ENCODE data around the gene LYRM2.

The LYRM2 gene

DNA sequence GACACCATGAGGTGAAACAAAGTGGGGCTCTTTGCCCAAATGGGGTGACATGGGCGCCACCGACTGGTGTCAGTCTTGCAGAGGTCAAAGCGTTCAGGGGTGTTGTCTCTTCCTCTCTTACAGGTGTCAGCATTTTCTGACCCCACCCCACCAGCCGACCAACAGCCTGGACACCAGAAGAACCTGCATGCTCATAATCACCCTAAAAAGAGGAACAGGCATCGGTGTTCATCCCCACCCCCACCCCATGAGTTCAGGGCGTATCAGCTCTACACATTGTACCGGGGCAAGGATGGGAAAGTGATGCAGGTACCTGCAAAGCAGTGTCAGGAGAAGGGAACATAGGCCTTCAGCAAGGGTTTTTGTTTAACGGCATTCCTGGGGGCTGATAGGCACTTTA is 14.8 kb downstream of the LYRM2 start:
- TF ChIP-seq, protein P1, sequence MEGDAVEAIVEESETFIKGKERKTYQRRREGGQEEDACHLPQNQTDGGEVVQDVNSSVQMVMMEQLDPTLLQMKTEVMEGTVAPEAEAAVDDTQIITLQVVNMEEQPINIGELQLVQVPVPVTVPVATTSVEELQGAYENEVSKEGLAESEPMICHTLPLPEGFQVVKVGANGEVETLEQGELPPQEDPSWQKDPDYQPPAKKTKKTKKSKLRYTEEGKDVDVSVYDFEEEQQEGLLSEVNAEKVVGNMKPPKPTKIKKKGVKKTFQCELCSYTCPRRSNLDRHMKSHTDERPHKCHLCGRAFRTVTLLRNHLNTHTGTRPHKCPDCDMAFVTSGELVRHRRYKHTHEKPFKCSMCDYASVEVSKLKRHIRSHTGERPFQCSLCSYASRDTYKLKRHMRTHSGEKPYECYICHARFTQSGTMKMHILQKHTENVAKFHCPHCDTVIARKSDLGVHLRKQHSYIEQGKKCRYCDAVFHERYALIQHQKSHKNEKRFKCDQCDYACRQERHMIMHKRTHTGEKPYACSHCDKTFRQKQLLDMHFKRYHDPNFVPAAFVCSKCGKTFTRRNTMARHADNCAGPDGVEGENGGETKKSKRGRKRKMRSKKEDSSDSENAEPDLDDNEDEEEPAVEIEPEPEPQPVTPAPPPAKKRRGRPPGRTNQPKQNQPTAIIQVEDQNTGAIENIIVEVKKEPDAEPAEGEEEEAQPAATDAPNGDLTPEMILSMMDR (IDR thresholded peaks at IDR 0.05; ENCODE audit: borderline replicate concordance, insufficient read depth, low read depth, low read length) = no peak
- H3K4me3 ChIP-seq (ENCODE audit: low read depth, low read length) = no peak overlapping the region

GRCh38 chr6:89619567-89619966 is 19.0 kb downstream of the LYRM2 start:
- TF ChIP-seq, protein P1 (IDR thresholded peaks at IDR 0.05; ENCODE audit: borderline replicate concordance, insufficient read depth, low read depth, low read length) = no peak

DNA sequence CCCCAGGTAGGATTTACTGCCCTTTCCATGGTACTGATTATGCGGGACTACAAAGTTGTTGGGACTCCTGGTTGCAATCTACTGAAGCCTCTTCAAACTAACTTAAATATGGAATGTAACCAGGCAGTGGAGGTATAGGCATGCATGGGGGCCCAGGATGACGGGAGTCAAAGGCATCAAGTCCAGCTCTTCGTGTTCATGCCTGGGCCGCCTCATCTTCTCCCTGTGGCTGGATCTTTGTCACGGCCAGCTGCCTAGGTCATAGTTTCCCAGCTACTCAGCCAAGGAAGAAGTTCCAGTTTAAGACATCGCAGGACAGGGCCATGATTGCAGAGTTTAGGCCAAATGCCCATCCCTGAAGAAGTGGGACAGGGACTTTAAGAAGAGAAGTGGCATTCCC is 20.5 kb downstream of the LYRM2 start:
- TF ChIP-seq, protein P1 (IDR thresholded peaks at IDR 0.05; ENCODE audit: borderline replicate concordance, insufficient read depth, low read depth, low read length) = no peak
- no peak overlapping the region for H3K4me3 ChIP-seq (ENCODE audit: low read depth, low read length)

More at GRCh38 chr6:89619567-89619966, 19.0 kb downstream of the LYRM2 start:
- H3K4me3 ChIP-seq (ENCODE audit: low read depth, low read length) = no peak overlapping the region

DNA sequence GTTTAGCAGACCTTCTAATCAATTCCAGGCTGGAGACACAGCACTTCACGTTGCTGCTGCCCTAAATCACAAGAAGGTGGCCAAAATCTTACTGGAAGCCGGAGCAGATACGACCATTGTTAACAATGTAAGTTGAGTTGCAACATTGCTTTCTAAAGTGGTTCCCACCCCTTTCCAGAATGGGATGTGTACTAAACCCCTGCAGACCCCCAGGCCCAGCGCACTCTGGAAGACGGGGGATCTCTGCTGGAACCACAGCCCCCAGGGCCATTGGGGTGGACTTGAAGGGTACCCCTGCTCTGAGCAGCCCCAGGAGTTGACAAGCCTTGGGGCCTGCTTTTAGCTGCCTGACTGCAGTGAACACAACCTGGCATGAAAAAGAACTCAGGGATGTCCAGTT is 22.0 kb downstream of the LYRM2 start:
- no peak overlapping the region for H3K4me3 ChIP-seq (ENCODE audit: low read depth, low read length)
- TF ChIP-seq, protein P1 (IDR thresholded peaks at IDR 0.05; ENCODE audit: borderline replicate concordance, insufficient read depth, low read depth, low read length) = no peak

- no peak overlapping the region for H3K4me3 ChIP-seq (ENCODE audit: low read depth, low read length)
- TF ChIP-seq, protein P1 (IDR thresholded peaks at IDR 0.05; ENCODE audit: borderline replicate concordance, insufficient read depth, low read depth, low read length) = no peak
Observed at GRCh38 chr6:89615882-89616281, 22.7 kb downstream of the LYRM2 start.

DNA sequence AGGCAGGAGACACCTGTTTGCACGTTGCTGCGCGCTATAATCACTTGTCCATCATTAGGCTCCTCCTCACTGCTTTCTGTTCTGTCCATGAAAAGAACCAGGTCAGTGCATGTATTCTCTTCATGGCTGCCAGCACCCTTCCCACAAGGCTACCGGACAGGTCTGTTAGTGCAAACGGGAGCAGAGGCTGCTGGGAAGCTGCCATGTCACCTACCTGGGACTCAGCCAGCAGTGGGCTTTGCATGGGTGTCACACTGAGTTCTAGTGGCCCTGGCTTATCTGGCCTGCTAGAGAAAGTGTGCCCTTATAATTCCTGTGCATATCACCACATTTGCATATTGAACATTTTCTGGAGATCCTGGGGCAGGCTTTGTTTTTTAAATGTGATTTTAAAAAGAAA is 24.8 kb downstream of the LYRM2 start:
- H3K4me3 ChIP-seq (ENCODE audit: low read depth, low read length) = no peak overlapping the region
- TF ChIP-seq, protein P1 (IDR thresholded peaks at IDR 0.05; ENCODE audit: borderline replicate concordance, insufficient read depth, low read depth, low read length) = no peak

- TF ChIP-seq, protein P1 (IDR thresholded peaks at IDR 0.05; ENCODE audit: borderline replicate concordance, insufficient read depth, low read depth, low read length) = no peak
- H3K4me3 ChIP-seq (ENCODE audit: low read depth, low read length) = no peak overlapping the region
Observed at GRCh38 chr6:89612121-89612520, 26.4 kb downstream of the LYRM2 start.

All from GM12875 (cell line).